Neutrophil (primary cell): ENCODE measurements around the gene ANKRD50.

Experiments
- H3K27ac ChIP-seq: fragments of 200-600 bp; sonication (generic); 2 replicates; pipeline ENCODE4 v1.5.1; 2016; ENCODE audit warnings: mild to moderate bottlenecking, moderate library complexity
- H3K27me3 ChIP-seq: fragments of 200-600 bp; sonication (generic); 2 replicates; pipeline ENCODE4 v1.6.0; 2016; ENCODE audit warnings: mild to moderate bottlenecking
- H3K36me3 ChIP-seq: fragments of 200-600 bp; sonication (generic); 2 replicates; pipeline ENCODE4 v1.5.1; 2017
- H3K4me1 ChIP-seq, 2 experiments: fragments of 200-600 bp in 1 of 2; sonication (generic) in 1 of 2; 1 replicate in 1 of 2; 2 replicates in 1 of 2; pipeline versions ENCODE4 v1.5.1 to v1.6.1; 2013 to 2016; ENCODE audit warnings: low read depth in 1 of 2, low read length in 1 of 2, mild to moderate bottlenecking in 1 of 2, moderate library complexity in 1 of 2; ENCODE audit not compliant: control insufficient read depth in 1 of 2, insufficient read depth in 1 of 2
- H3K4me3 ChIP-seq, 2 experiments: fragments of 200-600 bp in 1 of 2; sonication (generic) in 1 of 2; 1 replicate in 1 of 2; 2 replicates in 1 of 2; pipeline ENCODE4 v1.5.1; 2013 to 2016; ENCODE audit warnings: low read depth in 1 of 2, low read length in 1 of 2, mild to moderate bottlenecking in 1 of 2, moderate library complexity in 1 of 2
- H3K9me3 ChIP-seq: fragments of 200-600 bp; sonication (generic); 2 replicates; pipeline ENCODE4 v1.5.1; 2016
- CTCF ChIP-seq: fragments of 200-600 bp; sonication (generic); IDR thresholded peaks from 2 replicates; pipeline ENCODE4 v1.5.1; 2016; ENCODE audit warnings: antibody characterized with exemption

The ANKRD50 gene

GRCh38 chr4:124737619-124738018 is 25.1 kb upstream of the ANKRD50 start:
- Histone ChIP-seq H3K4me1 (no peaks in the 10 kb centered on the region), H3K27me3 (no peaks in the 10 kb centered on the region), H3K27ac (no peak overlapping the region), H3K9me3 (no peaks in the 10 kb centered on the region), H3K36me3 (no peaks in the 10 kb centered on the region), H3K4me3 (no peak overlapping the region)
- no peak for TF ChIP-seq CTCF

GRCh38 chr4:124736526-124736925 is 24.0 kb upstream of the ANKRD50 start:
- Histone ChIP-seq H3K4me1 (no peaks in the 10 kb centered on the region), H3K27ac (no peak overlapping the region), H3K4me3 (no peak overlapping the region), H3K9me3 (no peaks in the 10 kb centered on the region), H3K36me3 (no peaks in the 10 kb centered on the region), H3K27me3 (no peaks in the 10 kb centered on the region)
- no peak for TF ChIP-seq CTCF

- no peaks in the 10 kb centered on the region for H3K27me3 ChIP-seq
- no peak overlapping the region for H3K4me3 ChIP-seq
- no peak overlapping the region for H3K27ac ChIP-seq
- TF ChIP-seq CTCF = no peak
- no peaks in the 10 kb centered on the region for H3K4me1 ChIP-seq
- H3K36me3 ChIP-seq = no peaks in the 10 kb centered on the region
- no peaks in the 10 kb centered on the region for H3K9me3 ChIP-seq
These were observed 14.9 kb upstream of the ANKRD50 start for GRCh38 chr4:124727331-124727890.

- H3K36me3 ChIP-seq = no peaks in the 10 kb centered on the region
- H3K27ac ChIP-seq = no peak overlapping the region
- no peaks in the 10 kb centered on the region for H3K9me3 ChIP-seq
- no peak overlapping the region for H3K4me3 ChIP-seq
- TF ChIP-seq CTCF = no peak
- no peaks in the 10 kb centered on the region for H3K4me1 ChIP-seq
- no peaks in the 10 kb centered on the region for H3K27me3 ChIP-seq
These were observed 13.7 kb upstream of the ANKRD50 start for GRCh38 chr4:124726269-124726668.

- H3K4me3 ChIP-seq = no peak overlapping the region
- no peaks in the 10 kb centered on the region for H3K27me3 ChIP-seq
- H3K9me3 ChIP-seq = no peaks in the 10 kb centered on the region
- H3K36me3 ChIP-seq = no peaks in the 10 kb centered on the region
- H3K4me1 ChIP-seq = no peaks in the 10 kb centered on the region
- H3K27ac ChIP-seq = no peak overlapping the region
- no peak for TF ChIP-seq CTCF
These were observed 9.5 kb upstream of the ANKRD50 start for GRCh38 chr4:124722071-124722470.

GRCh38 chr4:124717101-124717500 is 4.6 kb upstream of the ANKRD50 start:
- Histone ChIP-seq H3K27me3 (no peaks in the 10 kb centered on the region), H3K4me1 (peaks cover 5 to 6% of the 10 kb centered on the region in 2 experiments), H3K36me3 (no peaks in the 10 kb centered on the region), H3K9me3 (no peaks in the 10 kb centered on the region), H3K27ac (no peak overlapping the region), H3K4me3 (no peak overlapping the region)
- no peak for TF ChIP-seq CTCF
